ENCODE measurements around the gene LOXL3. TPM values are rescaled to one million over a fixed set of nuclear protein-coding genes. Genes with fewer than 3 reads are reported as not detected.
A peak's percentile ranks its signal among the peaks of the same experiment; 100 is the strongest.

LOXL3 gene
- total and polyA plus RNA-seq, 2 donors (not counting 1 experiment from before 2014, with no cell fraction given) = 0.97 to 1.2 TPM

DNA sequence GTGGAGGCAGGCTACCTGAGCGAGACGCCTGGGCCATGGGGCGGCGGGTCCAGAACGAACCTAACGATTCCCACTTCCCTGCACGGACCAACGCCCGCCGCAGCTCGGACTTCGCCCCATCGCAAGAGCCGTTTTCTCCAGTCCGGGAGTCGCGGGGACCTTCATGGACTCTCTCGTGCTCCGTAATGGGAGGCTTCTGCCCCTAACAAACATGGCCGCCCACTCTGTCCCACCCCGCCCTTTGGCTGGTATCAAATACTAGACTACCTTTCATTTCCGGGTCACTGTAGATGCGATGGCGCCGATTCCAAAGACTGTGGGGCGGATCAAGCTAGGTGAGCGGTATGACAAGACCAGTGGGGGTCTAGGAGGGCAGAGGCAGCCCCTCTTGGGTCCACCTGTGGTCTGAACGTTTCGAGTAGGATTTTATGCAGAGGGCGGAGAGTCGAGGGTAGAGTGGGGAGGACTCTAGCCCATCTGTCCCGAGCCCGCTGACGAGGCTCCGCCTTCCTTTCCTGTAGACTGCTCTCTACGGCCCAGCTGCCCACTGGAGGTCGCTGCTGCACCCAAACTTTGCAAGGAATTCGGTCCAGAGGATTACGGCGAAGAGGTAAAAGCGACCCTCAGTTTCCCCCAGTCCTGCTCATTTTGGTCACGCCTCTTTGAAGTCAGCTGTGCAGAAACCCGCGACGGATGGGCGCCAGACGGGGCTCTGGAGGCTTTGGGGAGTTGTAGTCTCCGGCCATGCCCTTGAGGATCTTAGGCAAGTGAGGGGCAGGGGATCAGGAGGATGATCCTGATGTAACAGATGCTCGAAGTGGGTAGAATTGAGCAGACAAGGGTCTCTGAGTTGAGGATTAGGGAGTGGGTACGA is 70.7 kb downstream of the LOXL3 start, which contains the start of the genes CCDC142 and TTC31:
Gene CCDC142, minus strand, starts transcription at position 198 of the 874 bp plus-strand sequence. Its CDS starts 161 bp downstream, at position 37.
Gene TTC31, plus strand, starts transcription at position 281 of the 874 bp plus-strand sequence. Its CDS starts 15 bp downstream, at position 296.
- ATAC-seq (ENCODE audit: low read depth) (peak; percentile 90), DNase-seq (peak; percentile 97)
- Histone ChIP-seq H3K4me3 (ENCODE audit: control extremely low read depth in 1 of 5, extremely low read depth in 1 of 5, insufficient read depth in 1 of 5, low read depth in 2 of 5, low read length in 4 of 5) (peak within 1 kb of the TSS; percentile 74 to 96 (median 88)), H3K4me1 (ENCODE audit: control insufficient read depth in 2 of 2, insufficient read depth in 2 of 2, low read length in 2 of 2) (peaks cover 21 to 29% of the 10 kb centered on the region in 2 donors), H2AFZ (ENCODE audit: insufficient read depth, low read depth, low read length, poor library complexity, severe bottlenecking) (peak within 1 kb of the TSS; percentile 100), H3K4me2 (replicated peaks; ENCODE audit: low read depth, low read length, poor library complexity, severe bottlenecking) (peak within 1 kb of the TSS; percentile 90), H3K36me3 (replicated peaks in 1 of 2; ENCODE audit: control extremely low read depth in 1 of 2, control insufficient read depth in 1 of 2, extremely low read depth in 1 of 2, insufficient read depth in 2 of 2, low read length in 1 of 2) (peaks cover 0 to 29% of the 10 kb centered on the region in 2 experiments), H3K9me3 (ENCODE audit: control extremely low read depth in 1 of 3, control insufficient read depth in 2 of 3, insufficient read depth in 1 of 3, low read length in 2 of 3) (no peaks in the 10 kb centered on the region), H3K79me2 (ENCODE audit: control insufficient read depth, insufficient read depth, low read length) (peaks cover 71% of the 10 kb centered on the region), H4K20me1 (ENCODE audit: control insufficient read depth, insufficient read depth, low read length, poor library complexity, severe bottlenecking) (peaks cover 48% of the 10 kb centered on the region), H3K27ac (ENCODE audit: low read length in 2 of 2) (peak within 1 kb of the TSS; percentile 71 to 84), H3K9ac (ENCODE audit: low read length) (peak within 1 kb of the TSS; percentile 91), H3K27me3 (replicated peaks in 1 of 4; ENCODE audit: control extremely low read depth in 1 of 4, control insufficient read depth in 3 of 4, insufficient read depth in 4 of 4, low read length in 3 of 4) (no peaks in the 10 kb centered on the region)
- TF ChIP-seq EZH2 (IDR thresholded peaks at IDR 0.05; ENCODE audit: borderline replicate concordance, insufficient read depth, low read depth, low read length, poor library complexity, severe bottlenecking) = no peak
- TF ChIP-seq, protein P1, sequence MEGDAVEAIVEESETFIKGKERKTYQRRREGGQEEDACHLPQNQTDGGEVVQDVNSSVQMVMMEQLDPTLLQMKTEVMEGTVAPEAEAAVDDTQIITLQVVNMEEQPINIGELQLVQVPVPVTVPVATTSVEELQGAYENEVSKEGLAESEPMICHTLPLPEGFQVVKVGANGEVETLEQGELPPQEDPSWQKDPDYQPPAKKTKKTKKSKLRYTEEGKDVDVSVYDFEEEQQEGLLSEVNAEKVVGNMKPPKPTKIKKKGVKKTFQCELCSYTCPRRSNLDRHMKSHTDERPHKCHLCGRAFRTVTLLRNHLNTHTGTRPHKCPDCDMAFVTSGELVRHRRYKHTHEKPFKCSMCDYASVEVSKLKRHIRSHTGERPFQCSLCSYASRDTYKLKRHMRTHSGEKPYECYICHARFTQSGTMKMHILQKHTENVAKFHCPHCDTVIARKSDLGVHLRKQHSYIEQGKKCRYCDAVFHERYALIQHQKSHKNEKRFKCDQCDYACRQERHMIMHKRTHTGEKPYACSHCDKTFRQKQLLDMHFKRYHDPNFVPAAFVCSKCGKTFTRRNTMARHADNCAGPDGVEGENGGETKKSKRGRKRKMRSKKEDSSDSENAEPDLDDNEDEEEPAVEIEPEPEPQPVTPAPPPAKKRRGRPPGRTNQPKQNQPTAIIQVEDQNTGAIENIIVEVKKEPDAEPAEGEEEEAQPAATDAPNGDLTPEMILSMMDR (IDR thresholded peaks at IDR 0.05) = peak; percentile 90
- WGBS (ENCODE audit: insufficient coverage) = 1% methylated on average over 50 of the region's 50 CpGs
- Mint-ChIP-seq H3K4me1 (peaks cover 34% of the 10 kb centered on the region), H3K27ac (peak within 1 kb of the TSS; percentile 99), H3K9me3 (ENCODE audit: insufficient read depth) (no peaks in the 10 kb centered on the region), H3K27me3 (no peaks in the 10 kb centered on the region), H3K4me3 (peak within 1 kb of the TSS; percentile 100)
- CTCF ChIA-PET = interaction anchor here (0.7 to 7.1 kb wide), 30 partner anchors 9 to 1082 kb away, joined by 3 to 149 read pairs (median 4); partner anchors contain the start of genes AUP1, DQX1, HTRA2 and INO80B
- intact Hi-C loops (cut with micrococcal nuclease) = loop anchor here (1.0 to 2.0 kb wide), 8 partner anchors 11 to 91 kb away; partner anchors contain the start of genes AUP1, C2orf81, DOK1 and HTRA2
- POLR2A ChIA-PET = interaction anchor here (0.8 to 3.8 kb wide), 11 partner anchors 10 to 171 kb away, joined by 3 to 56 read pairs (median 4); partner anchors contain the start of genes AUP1, DQX1, HTRA2 and INO80B

Other genes with a start within 250 kb of the LOXL3 start
- 9.7 and 12.3 TPM in 2 replicates for gene SLC4A5, start 210.5 kb downstream of the LOXL3 start, total RNA-seq
- gene SLC4A5, start 210.5 kb downstream of the LOXL3 start, polyA plus RNA-seq = 2.7 and 3.3 TPM in 2 replicates
- 134 and 143 TPM in 2 replicates for gene DCTN1, start 173.6 kb downstream of the LOXL3 start, total RNA-seq
- gene DCTN1, start 173.6 kb downstream of the LOXL3 start, polyA plus RNA-seq = 45.6 and 46.7 TPM in 2 replicates
- gene C2orf81, start 132.3 kb downstream of the LOXL3 start, total RNA-seq = 8.6 and 9.1 TPM in 2 replicates
- 2.5 and 5.4 TPM in 2 replicates for gene C2orf81, start 132.3 kb downstream of the LOXL3 start, polyA plus RNA-seq
- 39.0 and 42.2 TPM in 2 replicates for gene WDR54, start 132.2 kb downstream of the LOXL3 start, total RNA-seq
- gene WDR54, start 132.2 kb downstream of the LOXL3 start, polyA plus RNA-seq = 36.5 and 52.8 TPM in 2 replicates
- gene RTKN, start 112.0 kb downstream of the LOXL3 start, total RNA-seq = 10.5 and 12.2 TPM in 2 replicates
- 5.1 TPM in 2 replicates for gene RTKN, start 112.0 kb downstream of the LOXL3 start, polyA plus RNA-seq
- gene INO80B, start 98.9 kb downstream of the LOXL3 start, total RNA-seq = 77.5 and 78.6 TPM in 2 replicates
- 30.4 and 38.3 TPM in 2 replicates for gene INO80B, start 98.9 kb downstream of the LOXL3 start, polyA plus RNA-seq
- 91.5 and 98.4 TPM in 2 replicates for gene WBP1, start 95.5 kb downstream of the LOXL3 start, total RNA-seq
- 159 and 207 TPM in 2 replicates for gene WBP1, start 95.5 kb downstream of the LOXL3 start, polyA plus RNA-seq
- 87.8 and 88.2 TPM in 2 replicates for gene MOGS, start 88.6 kb downstream of the LOXL3 start, total RNA-seq
- gene MOGS, start 88.6 kb downstream of the LOXL3 start, polyA plus RNA-seq = 61.6 and 103 TPM in 2 replicates
- gene MRPL53, start 81.3 kb downstream of the LOXL3 start, total RNA-seq = 61.5 and 70.0 TPM in 2 replicates
- 32.9 and 59.3 TPM in 2 replicates for gene MRPL53, start 81.3 kb downstream of the LOXL3 start, polyA plus RNA-seq
- 61.6 and 69.3 TPM in 2 replicates for gene CCDC142, start 70.9 kb downstream of the LOXL3 start, total RNA-seq
- gene CCDC142, start 70.9 kb downstream of the LOXL3 start, polyA plus RNA-seq = 12.4 and 13.0 TPM in 2 replicates
- gene TTC31, start 70.9 kb downstream of the LOXL3 start, total RNA-seq = 69.4 and 72.3 TPM in 2 replicates
- 50.3 and 68.5 TPM in 2 replicates for gene TTC31, start 70.9 kb downstream of the LOXL3 start, polyA plus RNA-seq
- gene LBX2, start 54.3 kb downstream of the LOXL3 start, total RNA-seq = 0.97 and 2.0 TPM in 2 replicates
- 1.1 TPM in 1 of 2 replicates, not detected in the other for gene LBX2, start 54.3 kb downstream of the LOXL3 start, polyA plus RNA-seq
- gene PCGF1, start 46.2 kb downstream of the LOXL3 start, total RNA-seq = 34.3 and 40.1 TPM in 2 replicates
- 21.9 and 30.0 TPM in 2 replicates for gene PCGF1, start 46.2 kb downstream of the LOXL3 start, polyA plus RNA-seq
- gene TLX2, start 39.5 kb downstream of the LOXL3 start, total RNA-seq = 0.19 TPM in 1 of 2 replicates, not detected in the other
- 0.06 TPM in 1 of 2 replicates, not detected in the other for gene TLX2, start 39.5 kb downstream of the LOXL3 start, polyA plus RNA-seq
- 0.57 and 0.87 TPM in 2 replicates for gene DQX1, start 27.7 kb downstream of the LOXL3 start, total RNA-seq
- gene DQX1, start 27.7 kb downstream of the LOXL3 start, polyA plus RNA-seq = 0.46 and 1.1 TPM in 2 replicates
- gene AUP1, start 24.2 kb downstream of the LOXL3 start, total RNA-seq = 190 and 201 TPM in 2 replicates
- 525 and 574 TPM in 2 replicates for gene AUP1, start 24.2 kb downstream of the LOXL3 start, polyA plus RNA-seq
- 52.2 and 52.8 TPM in 2 replicates for gene HTRA2, start 24.0 kb downstream of the LOXL3 start, total RNA-seq
- 111 and 112 TPM in 2 replicates for gene HTRA2, start 24.0 kb downstream of the LOXL3 start, polyA plus RNA-seq
- gene DOK1, start 778 bp upstream of the LOXL3 start, total RNA-seq = 41.4 and 46.5 TPM in 2 replicates
- 23.1 and 29.1 TPM in 2 replicates for gene DOK1, start 778 bp upstream of the LOXL3 start, polyA plus RNA-seq
- gene M1AP, start 94.4 kb upstream of the LOXL3 start, total RNA-seq = not detected in 2 replicates
- 0.15 TPM in 1 of 2 replicates, not detected in the other for gene M1AP, start 94.4 kb upstream of the LOXL3 start, polyA plus RNA-seq
- 18.9 and 19.3 TPM in 2 replicates for gene SEMA4F, start 100.3 kb upstream of the LOXL3 start, total RNA-seq
- gene SEMA4F, start 100.3 kb upstream of the LOXL3 start, polyA plus RNA-seq = 4.5 and 5.4 TPM in 2 replicates